ENCODE results near the gene DNAJC24.
A peak's percentile ranks its signal among the peaks of the same experiment; 100 is the strongest.
"Not testable (repeated sequence)": the region's sequence is repeated elsewhere in the genome, so short reads cannot be mapped to it uniquely, and the experiment has no call there.

The DNAJC24 gene

GRCh38 chr11:31369348-31370329, at the start of gene DNAJC24, which contains the start of gene DCDC1:
TSS of gene DNAJC24 (plus strand) at chr11:31369860. CDS start at chr11:31370749, 889 bp downstream.
TSS of gene DCDC1 (minus strand) at chr11:31369739. CDS start at chr11:31328280, 41,459 bp downstream.
- DNase-seq (ENCODE audit: low spot score), result peak; percentile 97

GRCh38 chr11:31321494-31321893, 48.2 kb upstream of the DNAJC24 start:
- not testable (repeated sequence) for DNase-seq (ENCODE audit: low spot score)

- DNase-seq (ENCODE audit: low spot score), result no peak
Measured at GRCh38 chr11:31323145-31323544, 46.5 kb upstream of the DNAJC24 start.

GRCh38 chr11:31325160-31325559, 44.5 kb upstream of the DNAJC24 start:
- no peak for DNase-seq (ENCODE audit: low spot score)

GRCh38 chr11:31326470-31327148, 43.1 kb upstream of the DNAJC24 start:
- DNase-seq (ENCODE audit: low spot score), result no peak

- DNase-seq (ENCODE audit: low spot score), result no peak
Measured at GRCh38 chr11:31327417-31327816, 42.2 kb upstream of the DNAJC24 start.

- no peak for DNase-seq (ENCODE audit: low spot score)
Measured at GRCh38 chr11:31328697-31329096, 41.0 kb upstream of the DNAJC24 start.

GRCh38 chr11:31337806-31338205, 31.9 kb upstream of the DNAJC24 start:
- DNase-seq (ENCODE audit: low spot score), result no peak

- no peak for DNase-seq (ENCODE audit: low spot score)
Measured at GRCh38 chr11:31340903-31341572, 28.6 kb upstream of the DNAJC24 start.

- no peak for DNase-seq (ENCODE audit: low spot score)
Measured at GRCh38 chr11:31351168-31351567, 18.5 kb upstream of the DNAJC24 start.

- no peak for DNase-seq (ENCODE audit: low spot score)
Measured at GRCh38 chr11:31355131-31355530, 14.5 kb upstream of the DNAJC24 start.

- DNase-seq (ENCODE audit: low spot score), result no peak
Measured at GRCh38 chr11:31355817-31356216, 13.8 kb upstream of the DNAJC24 start.

- no peak for DNase-seq (ENCODE audit: low spot score)
Measured at GRCh38 chr11:31361743-31362142, 7.9 kb upstream of the DNAJC24 start.

- DNase-seq (ENCODE audit: low spot score), result no peak
Measured at GRCh38 chr11:31366795-31367194, 2.9 kb upstream of the DNAJC24 start.

- no peak for DNase-seq (ENCODE audit: low spot score)
Measured at GRCh38 chr11:31375879-31376278, 6.2 kb downstream of the DNAJC24 start.

GRCh38 chr11:31383116-31383515, 13.5 kb downstream of the DNAJC24 start:
- no peak for DNase-seq (ENCODE audit: low spot score)

GRCh38 chr11:31387379-31387778, 17.7 kb downstream of the DNAJC24 start:
- DNase-seq (ENCODE audit: low spot score), result no peak

GRCh38 chr11:31397239-31397834, 27.7 kb downstream of the DNAJC24 start:
- DNase-seq (ENCODE audit: low spot score), result no peak

GRCh38 chr11:31404614-31405013, 35.0 kb downstream of the DNAJC24 start:
- no peak for DNase-seq (ENCODE audit: low spot score)

GRCh38 chr11:31408201-31408600, 38.5 kb downstream of the DNAJC24 start:
- no peak for DNase-seq (ENCODE audit: low spot score)

- no peak for DNase-seq (ENCODE audit: low spot score)
Measured at GRCh38 chr11:31412946-31413345, 43.3 kb downstream of the DNAJC24 start.

GRCh38 chr11:31414338-31414737, 44.7 kb downstream of the DNAJC24 start:
- no peak for DNase-seq (ENCODE audit: low spot score)
